ENCODE results near the gene CNOT8. TPM values are rescaled to one million over a fixed set of nuclear protein-coding genes. Genes with fewer than 3 reads are reported as not detected.

CNOT8 gene
- total and polyA plus RNA-seq, 8 donors, result 25.4 to 81.5 (median 46.6) TPM

DNA sequence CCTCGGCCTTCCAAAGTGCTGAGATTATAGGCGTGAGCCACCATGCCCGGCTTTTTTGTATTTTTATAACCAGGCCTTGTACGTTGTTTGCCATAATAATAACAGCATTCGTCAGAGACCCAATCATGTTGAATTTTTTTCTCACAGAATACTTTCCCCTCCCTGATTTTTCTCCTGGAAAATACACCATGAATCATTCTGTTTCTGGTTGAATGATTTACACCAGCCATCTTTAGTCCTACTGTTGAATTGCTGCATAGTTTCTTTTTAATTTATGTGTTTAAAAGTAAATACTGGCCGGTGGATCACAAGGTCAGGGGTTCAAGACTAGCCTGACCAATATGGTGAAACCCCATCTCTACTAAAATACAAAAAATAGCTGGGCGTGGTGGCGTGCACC lies 3.5 kb downstream of the CNOT8 start:
- TF ChIP-seq POLR2A (IDR thresholded peaks at IDR 0.05) (no peak), POLR2AphosphoS5 (IDR thresholded peaks at IDR 0.05) (no peak), EP300 (IDR thresholded peaks at IDR 0.05) (no peak)
- TF ChIP-seq, protein P1, sequence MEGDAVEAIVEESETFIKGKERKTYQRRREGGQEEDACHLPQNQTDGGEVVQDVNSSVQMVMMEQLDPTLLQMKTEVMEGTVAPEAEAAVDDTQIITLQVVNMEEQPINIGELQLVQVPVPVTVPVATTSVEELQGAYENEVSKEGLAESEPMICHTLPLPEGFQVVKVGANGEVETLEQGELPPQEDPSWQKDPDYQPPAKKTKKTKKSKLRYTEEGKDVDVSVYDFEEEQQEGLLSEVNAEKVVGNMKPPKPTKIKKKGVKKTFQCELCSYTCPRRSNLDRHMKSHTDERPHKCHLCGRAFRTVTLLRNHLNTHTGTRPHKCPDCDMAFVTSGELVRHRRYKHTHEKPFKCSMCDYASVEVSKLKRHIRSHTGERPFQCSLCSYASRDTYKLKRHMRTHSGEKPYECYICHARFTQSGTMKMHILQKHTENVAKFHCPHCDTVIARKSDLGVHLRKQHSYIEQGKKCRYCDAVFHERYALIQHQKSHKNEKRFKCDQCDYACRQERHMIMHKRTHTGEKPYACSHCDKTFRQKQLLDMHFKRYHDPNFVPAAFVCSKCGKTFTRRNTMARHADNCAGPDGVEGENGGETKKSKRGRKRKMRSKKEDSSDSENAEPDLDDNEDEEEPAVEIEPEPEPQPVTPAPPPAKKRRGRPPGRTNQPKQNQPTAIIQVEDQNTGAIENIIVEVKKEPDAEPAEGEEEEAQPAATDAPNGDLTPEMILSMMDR (IDR thresholded peaks at IDR 0.05), result no peak
- no peak for DNase-seq
- Histone ChIP-seq H3K27me3 (no peaks in the 10 kb centered on the region), H3K4me1 (peaks cover 29 to 67% (median 42%) of the 10 kb centered on the region in 4 donors), H3K4me3 (no peak overlapping the region), H3K36me3 (peaks cover 14 to 40% (median 36%) of the 10 kb centered on the region in 4 donors), H3K9me3 (no peaks in the 10 kb centered on the region), H3K27ac (no peak overlapping the region)
- 77 to 83% (median 79%) methylated on average over 8 of the region's 8 CpGs for WGBS, 5 donors
- intact Hi-C loops (cut with DNase I; ENCODE audit: low total_unique reads), result loop anchor here (10.0 kb wide), 1 partner anchor 73 kb away; the partner anchor contains the start of gene GEMIN5

DNA sequence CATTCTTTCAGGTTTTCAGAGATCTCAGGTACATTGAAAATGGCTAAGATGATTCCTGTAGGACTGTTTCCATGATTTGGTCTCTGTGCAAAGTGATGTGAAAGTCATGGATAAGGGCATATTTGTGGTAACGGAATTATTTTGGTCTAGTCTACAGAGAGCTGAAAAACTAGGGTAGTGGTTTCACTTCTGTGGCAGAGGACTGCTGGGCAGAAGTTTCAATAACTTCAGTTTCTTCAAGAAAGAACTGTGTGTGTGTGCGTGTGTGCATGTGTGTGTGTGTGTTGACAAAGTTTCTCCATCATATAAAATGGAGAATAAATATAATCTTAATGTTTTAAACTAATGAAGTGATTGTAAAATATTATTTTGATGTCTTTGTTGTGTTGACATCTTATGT lies 4.3 kb downstream of the CNOT8 start:
- Histone ChIP-seq H3K27me3 (no peaks in the 10 kb centered on the region), H3K27ac (no peak overlapping the region), H3K4me1 (peaks cover 25 to 65% (median 38%) of the 10 kb centered on the region in 4 donors), H3K36me3 (peaks cover 14 to 48% (median 43%) of the 10 kb centered on the region in 4 donors), H3K4me3 (no peak overlapping the region), H3K9me3 (no peaks in the 10 kb centered on the region)
- TF ChIP-seq POLR2A (IDR thresholded peaks at IDR 0.05), result no peak
- no peak for TF ChIP-seq EP300 (IDR thresholded peaks at IDR 0.05)
- TF ChIP-seq, protein P1 (IDR thresholded peaks at IDR 0.05), result no peak
- no peak for TF ChIP-seq POLR2AphosphoS5 (IDR thresholded peaks at IDR 0.05)
- WGBS, 5 donors, result 69 to 90% (median 73%) methylated on average over 2 of the region's 2 CpGs
- no peak for DNase-seq
- intact Hi-C loops (cut with DNase I; ENCODE audit: low total_unique reads), result loop anchor here (10.0 kb wide), 1 partner anchor 72 kb away; the partner anchor contains the start of gene GEMIN5

DNA sequence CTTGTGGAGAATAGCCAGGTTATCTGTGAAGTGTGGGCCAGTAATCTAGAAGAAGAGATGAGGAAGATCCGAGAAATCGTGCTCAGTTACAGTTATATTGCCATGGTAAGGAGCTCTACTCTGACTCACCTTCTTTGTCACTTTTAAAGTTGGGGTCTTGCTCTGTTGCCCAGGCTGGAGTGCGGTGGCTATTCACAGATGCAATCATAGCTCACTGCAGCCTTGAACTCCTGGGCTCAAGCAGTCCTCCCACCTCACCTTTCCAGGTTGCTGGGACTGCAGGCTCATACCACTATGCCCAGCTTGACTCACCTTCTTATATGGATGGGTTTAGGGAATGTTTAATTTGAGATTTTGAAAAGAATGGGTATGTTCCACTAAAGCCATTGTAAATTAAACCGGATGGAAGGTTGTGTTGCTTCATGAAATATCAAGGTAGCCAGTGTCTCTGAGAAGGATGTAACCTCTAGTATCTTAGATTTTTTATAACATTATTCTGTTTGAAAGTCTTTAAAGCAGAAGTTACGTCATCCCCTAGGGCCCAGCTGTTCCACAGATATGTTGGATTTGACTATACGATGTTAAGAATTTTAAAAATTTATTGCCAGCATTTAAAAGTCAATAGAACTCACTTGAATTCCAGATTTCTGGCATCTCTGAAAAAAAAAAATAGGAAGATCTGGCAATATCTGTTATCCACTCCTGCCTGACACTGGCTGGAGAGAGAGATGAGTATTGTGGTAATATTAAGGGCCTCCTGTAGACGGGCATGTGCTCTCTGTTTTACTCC lies 5.1 kb downstream of the CNOT8 start:
- H3K27me3 ChIP-seq, result no peaks in the 10 kb centered on the region
- H3K4me1 ChIP-seq, result peaks cover 25 to 65% (median 38%) of the 10 kb centered on the region in 4 donors
- intact Hi-C loops (cut with DNase I; ENCODE audit: low total_unique reads), result loop anchor here (10.0 kb wide), 1 partner anchor 71 kb away; the partner anchor contains the start of gene GEMIN5
- H3K4me3 ChIP-seq, result no peak overlapping the region
- H3K9me3 ChIP-seq, result no peaks in the 10 kb centered on the region
- peaks cover 14 to 55% (median 51%) of the 10 kb centered on the region in 4 donors for H3K36me3 ChIP-seq
- H3K27ac ChIP-seq, result no peak overlapping the region
- no peak for DNase-seq
- TF ChIP-seq, protein P1 (IDR thresholded peaks at IDR 0.05), result no peak
- TF ChIP-seq POLR2AphosphoS5 (IDR thresholded peaks at IDR 0.05) (no peak), EP300 (IDR thresholded peaks at IDR 0.05) (no peak), POLR2A (IDR thresholded peaks at IDR 0.05) (no peak)
- WGBS, 5 donors, result 90 to 95% (median 91%) methylated on average over 7 of the region's 7 CpGs

GRCh38 chr5:154865466-154866184 lies 7.2 kb downstream of the CNOT8 start:
- WGBS, 5 donors, result 38 to 46% (median 42%) methylated on average over 5 of the region's 5 CpGs
- no peak for DNase-seq
- no peak for TF ChIP-seq POLR2AphosphoS5 (IDR thresholded peaks at IDR 0.05)
- no peak for TF ChIP-seq EP300 (IDR thresholded peaks at IDR 0.05)
- no peak for TF ChIP-seq POLR2A (IDR thresholded peaks at IDR 0.05)
- TF ChIP-seq, protein P1 (IDR thresholded peaks at IDR 0.05), result no peak
- Histone ChIP-seq H3K9me3 (no peaks in the 10 kb centered on the region), H3K27ac (no peak overlapping the region), H3K4me3 (no peak overlapping the region), H3K4me1 (peaks cover 12 to 54% (median 26%) of the 10 kb centered on the region in 4 donors), H3K36me3 (peaks cover 20 to 74% (median 63%) of the 10 kb centered on the region in 4 donors), H3K27me3 (no peaks in the 10 kb centered on the region)
- intact Hi-C loops (cut with DNase I; ENCODE audit: low total_unique reads), result loop anchor here (10.0 kb wide), 1 partner anchor 69 kb away; the partner anchor contains the start of gene GEMIN5
